Testis (tissue), 2 donors: ENCODE results near the gene TMEM44.

Experiments used
- POLR2A ChIP-seq: fragments of 450-650 bp; IDR thresholded peaks from one replicate; pipeline ENCODE4 v1.6.1; 2017; ENCODE audit warnings: antibody characterized with exemption, mild to moderate bottlenecking, moderate library complexity
- TF ChIP-seq, protein P1 (sequence below), 3 experiments: fragments of 450-650 bp in 2 of 3; fragments of 200-600 bp in 1 of 3; sonication (generic) in 1 of 3; IDR thresholded peaks; one replicate each; pipeline ENCODE4 v1.5.1; 2016 to 2019; ENCODE audit warnings: antibody characterized with exemption in 3 of 3, mild to moderate bottlenecking in 2 of 3, moderate library complexity in 1 of 3

- TF ChIP-seq, protein P1, sequence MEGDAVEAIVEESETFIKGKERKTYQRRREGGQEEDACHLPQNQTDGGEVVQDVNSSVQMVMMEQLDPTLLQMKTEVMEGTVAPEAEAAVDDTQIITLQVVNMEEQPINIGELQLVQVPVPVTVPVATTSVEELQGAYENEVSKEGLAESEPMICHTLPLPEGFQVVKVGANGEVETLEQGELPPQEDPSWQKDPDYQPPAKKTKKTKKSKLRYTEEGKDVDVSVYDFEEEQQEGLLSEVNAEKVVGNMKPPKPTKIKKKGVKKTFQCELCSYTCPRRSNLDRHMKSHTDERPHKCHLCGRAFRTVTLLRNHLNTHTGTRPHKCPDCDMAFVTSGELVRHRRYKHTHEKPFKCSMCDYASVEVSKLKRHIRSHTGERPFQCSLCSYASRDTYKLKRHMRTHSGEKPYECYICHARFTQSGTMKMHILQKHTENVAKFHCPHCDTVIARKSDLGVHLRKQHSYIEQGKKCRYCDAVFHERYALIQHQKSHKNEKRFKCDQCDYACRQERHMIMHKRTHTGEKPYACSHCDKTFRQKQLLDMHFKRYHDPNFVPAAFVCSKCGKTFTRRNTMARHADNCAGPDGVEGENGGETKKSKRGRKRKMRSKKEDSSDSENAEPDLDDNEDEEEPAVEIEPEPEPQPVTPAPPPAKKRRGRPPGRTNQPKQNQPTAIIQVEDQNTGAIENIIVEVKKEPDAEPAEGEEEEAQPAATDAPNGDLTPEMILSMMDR (IDR thresholded peaks at IDR 0.05), result no peak
- TF ChIP-seq POLR2A, result no peak
Observed at GRCh38 chr3:194582196-194582905, 50.9 kb downstream of the TMEM44 start.
